NCI-H1694 treated with DMSO at 0.1 percent for 48 hours (cell line): ENCODE measurements around the gene SEMA3G.

Experiments
- DNase-seq: peaks from one replicate; lab custom pipeline; 2025; lab: John Stamatoyannopoulos, UW

Gene SEMA3G

DNA sequence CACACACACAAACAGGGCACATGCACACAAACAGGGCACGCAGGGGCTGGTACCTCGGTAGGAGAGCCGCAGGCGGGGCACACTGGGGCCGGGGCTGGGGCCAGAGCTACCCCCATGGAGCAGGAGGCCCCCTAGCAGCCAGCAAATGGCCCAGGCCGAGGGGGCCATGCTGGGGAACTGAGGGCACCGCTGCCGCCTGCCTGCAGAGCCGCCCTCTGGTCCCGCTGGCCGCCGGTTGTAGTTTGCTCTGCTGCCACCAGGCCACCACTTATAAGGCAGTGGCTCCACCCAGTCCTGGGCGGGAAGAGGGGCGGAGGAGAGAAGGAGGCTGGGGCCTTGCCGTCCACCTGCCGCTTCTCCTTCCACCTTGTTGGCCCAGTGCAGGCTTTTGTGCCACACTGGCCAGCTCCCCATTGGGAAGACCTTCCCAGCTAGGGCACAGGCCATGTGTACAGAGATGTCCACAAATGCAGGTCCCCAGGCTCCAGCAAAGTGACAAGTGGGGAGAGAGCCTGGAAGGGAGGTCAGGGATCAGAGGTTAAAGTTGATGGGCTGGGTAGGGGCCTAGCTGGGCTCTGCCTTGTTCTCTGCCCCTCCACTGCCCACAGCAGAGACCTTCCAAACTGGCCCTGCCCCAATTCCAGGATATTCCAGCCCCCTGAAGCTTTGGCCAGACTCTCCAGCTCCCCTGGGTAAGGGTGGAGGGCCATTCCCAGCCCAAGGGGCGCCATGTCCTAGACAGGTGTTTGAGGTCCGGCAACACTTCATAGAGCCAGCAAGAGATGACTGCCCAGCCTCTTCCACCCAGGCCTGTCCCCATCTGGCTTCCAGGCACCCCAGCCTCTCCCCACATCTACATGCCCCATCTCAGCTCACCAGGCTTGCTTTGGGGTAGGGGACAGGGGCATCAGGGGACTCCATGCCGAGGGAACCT lies at the start of gene SEMA3G:
Gene SEMA3G (minus strand): TSS at position 244 of the 934 bp plus-strand sequence. CDS start 76 bp downstream, at position 168.
- DNase-seq, result no peak

DNA sequence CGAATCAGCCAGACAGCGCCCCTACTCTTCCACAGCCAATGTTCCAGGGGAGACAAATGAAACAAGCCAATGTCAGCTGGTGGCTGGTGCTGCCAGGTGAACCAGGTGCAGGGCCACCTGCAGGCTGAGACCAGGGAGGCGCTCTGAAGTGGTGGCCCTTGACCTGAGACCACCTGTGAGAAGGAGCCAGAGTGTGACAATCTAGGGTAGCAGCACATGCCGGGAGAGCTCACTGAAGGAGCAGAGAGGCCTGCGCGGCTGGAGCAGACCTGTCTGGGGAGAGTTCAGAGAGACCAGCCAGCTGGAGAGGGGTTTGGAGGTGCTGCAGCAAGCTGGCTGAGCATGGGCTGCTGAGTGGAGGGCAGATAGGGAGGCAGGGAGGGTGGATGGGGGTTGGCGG lies 49.5 kb upstream of the SEMA3G start:
- no peak for DNase-seq

DNA sequence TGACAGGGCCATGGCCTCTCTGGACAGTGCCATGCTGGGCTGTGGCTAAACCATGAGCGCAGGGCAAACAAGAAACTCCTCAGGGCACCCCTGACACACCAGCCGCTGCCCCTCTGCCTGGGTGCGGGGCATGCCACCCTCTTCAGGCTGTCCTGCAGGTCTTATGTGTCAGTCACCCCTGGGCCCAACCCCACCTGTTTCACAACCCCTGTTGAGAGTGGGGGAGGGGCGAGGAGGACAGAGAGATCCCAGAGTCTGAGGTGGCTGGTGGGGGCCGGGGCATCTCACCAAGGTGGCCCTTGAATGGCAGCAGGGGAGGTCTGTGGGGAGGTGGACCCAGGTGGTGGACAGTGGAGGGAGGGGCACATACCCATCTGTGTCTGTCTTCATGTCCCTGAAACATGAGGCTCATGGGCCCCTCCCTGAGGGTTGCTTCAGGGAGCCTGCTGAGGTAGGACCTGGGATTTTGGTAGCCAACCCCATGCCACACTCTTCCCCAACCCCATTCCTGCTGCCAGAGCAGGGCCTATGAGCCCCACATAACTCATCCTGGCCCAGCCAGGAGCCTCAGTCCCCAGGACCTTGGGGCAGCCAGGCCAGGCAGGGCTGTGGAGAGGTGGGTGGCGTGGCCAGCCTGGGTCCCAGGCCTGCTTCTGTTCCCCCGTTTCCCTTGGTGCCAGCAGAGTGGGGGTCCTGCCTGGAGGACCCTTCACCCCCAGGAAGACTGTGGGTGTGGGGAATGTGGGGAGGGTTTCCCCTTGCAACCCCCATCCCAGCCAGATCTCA lies 48.5 kb upstream of the SEMA3G start:
- no peak for DNase-seq

DNA sequence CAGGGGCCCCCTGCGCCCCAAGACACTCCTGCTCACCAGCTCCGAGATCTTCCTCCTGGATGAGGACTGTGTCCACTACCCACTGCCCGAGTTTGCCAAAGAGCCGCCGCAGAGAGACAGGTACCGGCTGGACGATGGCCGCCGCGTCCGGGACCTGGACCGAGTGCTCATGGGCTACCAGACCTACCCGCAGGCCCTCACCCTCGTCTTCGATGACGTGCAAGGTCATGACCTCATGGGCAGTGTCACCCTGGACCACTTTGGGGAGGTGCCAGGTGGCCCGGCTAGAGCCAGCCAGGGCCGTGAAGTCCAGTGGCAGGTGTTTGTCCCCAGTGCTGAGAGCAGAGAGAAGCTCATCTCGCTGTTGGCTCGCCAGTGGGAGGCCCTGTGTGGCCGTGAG lies 47.2 kb upstream of the SEMA3G start:
- DNase-seq, result no peak

DNA sequence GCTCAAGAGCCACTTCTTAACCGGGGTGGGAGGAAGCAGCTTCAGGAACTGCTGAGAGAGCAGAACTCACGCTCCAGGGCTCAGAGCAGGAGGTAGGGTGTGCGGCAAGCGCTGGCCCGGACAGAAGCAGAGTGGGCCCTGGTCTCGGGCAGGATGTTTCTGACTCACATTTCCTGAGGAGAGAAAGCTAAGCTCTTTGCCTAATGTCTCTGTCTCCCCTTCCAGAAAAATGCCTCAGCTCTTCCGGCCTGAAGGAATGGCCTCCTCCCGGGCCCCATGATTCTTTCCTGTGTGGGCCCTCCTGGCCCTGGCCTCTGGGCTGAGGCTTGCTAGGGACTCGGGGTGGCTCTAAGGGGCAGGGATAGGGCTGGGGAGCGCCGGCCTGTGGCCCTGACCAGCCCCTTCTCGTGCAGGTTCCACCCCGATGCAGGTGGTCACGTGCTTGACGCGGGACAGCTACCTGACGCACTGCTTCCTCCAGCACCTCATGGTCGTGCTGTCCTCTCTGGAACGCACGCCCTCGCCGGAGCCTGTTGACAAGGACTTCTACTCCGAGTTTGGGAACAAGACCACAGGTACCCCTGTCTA lies 46.1 kb upstream of the SEMA3G start:
- DNase-seq, result no peak

DNA sequence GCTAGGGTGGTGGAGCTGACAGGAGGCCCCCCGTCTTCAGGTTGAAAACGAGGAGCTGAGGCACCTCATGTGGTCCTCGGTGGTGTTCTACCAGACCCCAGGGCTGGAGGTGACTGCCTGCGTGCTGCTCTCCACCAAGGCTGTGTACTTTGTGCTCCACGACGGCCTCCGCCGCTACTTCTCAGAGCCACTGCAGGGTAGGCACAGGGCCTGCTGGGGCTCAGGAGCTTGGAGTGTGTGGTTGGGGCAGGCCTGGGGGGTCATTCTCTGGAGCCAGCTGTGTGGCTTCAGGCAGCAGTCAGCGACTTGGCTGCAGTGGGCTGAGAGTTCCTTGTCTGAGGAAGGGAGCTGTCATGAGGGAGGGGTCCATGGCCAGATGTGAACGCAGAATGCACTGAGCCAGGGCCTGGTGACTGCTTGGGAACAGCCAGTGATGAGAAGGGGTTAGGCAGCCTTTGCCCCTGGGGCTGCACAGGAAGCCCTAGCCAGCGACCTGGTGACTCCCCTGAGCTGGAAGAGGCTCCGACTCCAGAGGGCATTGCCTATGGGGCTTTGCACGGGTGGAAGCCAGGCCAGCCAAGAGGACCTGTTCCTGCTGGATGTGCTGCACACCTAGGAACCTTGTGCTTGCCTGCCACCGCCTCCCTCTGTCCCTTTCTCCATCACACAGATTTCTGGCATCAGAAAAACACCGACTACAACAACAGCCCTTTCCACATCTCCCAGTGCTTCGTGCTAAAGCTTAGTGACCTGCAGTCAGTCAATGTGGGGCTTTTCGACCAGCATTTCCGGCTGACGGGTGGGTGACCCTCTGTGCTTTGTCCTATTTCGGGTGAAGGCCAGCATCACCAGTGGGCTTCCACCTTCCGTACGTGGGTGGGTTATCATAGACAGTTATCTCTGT lies 45.4 kb upstream of the SEMA3G start:
- DNase-seq, result no peak

DNA sequence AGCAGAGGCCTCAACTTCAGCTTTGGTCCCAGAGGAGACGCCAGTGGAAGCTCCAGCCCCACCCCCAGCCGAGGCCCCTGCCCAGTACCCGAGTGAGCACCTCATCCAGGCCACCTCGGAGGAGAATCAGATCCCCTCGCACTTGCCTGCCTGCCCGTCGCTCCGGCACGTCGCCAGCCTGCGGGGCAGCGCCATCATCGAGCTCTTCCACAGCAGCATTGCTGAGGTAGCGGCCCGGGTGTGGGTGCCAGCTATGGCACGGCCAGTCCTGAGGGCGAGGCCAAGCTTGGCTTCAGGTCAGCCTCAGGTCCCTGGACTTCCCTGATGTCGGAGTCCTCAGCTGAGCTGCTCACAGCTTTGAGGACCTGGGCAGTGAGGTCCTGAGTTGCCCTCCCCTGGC lies 44.5 kb upstream of the SEMA3G start:
- no peak for DNase-seq

DNA sequence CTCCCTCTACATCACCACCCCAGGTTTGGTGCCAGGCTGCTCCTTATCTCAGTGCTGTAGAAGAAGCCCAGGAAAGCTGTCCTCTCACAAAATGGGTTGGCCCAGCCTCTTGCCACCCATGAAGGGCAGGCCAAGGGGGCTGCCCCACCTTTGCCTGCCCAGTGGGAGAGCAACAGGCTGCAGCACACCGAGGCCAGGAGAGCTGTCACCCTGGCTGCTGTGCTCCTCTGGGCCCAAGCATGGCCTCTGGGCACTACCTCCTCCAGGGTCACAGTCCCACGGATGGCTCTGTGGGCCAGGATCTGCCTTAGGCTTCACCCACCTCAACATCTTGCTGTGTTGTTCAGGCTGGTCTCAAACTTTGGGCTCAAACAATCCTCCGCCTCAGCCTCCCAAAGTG lies 43.8 kb upstream of the SEMA3G start:
- DNase-seq, result no peak

DNA sequence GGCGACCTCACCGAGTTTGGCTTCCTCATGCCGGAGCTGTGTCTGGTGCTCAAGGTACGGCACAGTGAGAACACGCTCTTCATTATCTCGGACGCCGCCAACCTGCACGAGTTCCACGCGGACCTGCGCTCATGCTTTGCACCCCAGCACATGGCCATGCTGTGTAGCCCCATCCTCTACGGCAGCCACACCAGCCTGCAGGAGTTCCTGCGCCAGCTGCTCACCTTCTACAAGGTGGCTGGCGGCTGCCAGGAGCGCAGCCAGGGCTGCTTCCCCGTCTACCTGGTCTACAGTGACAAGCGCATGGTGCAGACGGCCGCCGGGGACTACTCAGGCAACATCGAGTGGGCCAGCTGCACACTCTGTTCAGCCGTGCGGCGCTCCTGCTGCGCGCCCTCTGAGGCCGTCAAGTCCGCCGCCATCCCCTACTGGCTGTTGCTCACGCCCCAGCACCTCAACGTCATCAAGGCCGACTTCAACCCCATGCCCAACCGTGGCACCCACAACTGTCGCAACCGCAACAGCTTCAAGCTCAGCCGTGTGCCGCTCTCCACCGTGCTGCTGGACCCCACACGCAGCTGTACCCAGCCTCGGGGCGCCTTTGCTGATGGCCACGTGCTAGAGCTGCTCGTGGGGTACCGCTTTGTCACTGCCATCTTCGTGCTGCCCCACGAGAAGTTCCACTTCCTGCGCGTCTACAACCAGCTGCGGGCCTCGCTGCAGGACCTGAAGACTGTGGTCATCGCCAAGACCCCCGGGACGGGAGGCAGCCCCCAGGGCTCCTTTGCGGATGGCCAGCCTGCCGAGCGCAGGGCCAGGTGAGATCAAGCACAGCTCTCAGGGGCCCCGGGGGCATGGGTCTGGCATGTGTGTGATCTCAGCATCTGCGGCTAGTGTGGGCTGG lies 43.1 kb upstream of the SEMA3G start:
- DNase-seq, result no peak

DNA sequence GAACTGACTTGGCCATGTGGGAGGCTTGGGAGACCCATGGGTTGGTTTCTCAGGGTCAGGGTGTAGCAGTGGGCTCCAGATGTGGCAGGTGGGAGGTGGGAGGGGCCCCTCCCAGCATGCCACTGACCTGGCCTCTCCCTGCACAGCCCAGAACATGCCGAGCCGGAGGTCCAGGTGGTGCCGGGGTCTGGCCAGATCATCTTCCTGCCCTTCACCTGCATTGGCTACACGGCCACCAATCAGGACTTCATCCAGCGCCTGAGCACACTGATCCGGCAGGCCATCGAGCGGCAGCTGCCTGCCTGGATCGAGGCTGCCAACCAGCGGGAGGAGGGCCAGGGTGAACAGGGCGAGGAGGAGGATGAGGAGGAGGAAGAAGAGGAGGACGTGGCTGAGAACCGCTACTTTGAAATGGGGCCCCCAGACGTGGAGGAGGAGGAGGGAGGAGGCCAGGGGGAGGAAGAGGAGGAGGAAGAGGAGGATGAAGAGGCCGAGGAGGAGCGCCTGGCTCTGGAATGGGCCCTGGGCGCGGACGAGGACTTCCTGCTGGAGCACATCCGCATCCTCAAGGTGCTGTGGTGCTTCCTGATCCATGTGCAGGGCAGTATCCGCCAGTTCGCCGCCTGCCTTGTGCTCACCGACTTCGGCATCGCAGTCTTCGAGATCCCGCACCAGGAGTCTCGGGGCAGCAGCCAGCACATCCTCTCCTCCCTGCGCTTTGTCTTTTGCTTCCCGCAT lies 42.3 kb upstream of the SEMA3G start:
- no peak for DNase-seq

DNA sequence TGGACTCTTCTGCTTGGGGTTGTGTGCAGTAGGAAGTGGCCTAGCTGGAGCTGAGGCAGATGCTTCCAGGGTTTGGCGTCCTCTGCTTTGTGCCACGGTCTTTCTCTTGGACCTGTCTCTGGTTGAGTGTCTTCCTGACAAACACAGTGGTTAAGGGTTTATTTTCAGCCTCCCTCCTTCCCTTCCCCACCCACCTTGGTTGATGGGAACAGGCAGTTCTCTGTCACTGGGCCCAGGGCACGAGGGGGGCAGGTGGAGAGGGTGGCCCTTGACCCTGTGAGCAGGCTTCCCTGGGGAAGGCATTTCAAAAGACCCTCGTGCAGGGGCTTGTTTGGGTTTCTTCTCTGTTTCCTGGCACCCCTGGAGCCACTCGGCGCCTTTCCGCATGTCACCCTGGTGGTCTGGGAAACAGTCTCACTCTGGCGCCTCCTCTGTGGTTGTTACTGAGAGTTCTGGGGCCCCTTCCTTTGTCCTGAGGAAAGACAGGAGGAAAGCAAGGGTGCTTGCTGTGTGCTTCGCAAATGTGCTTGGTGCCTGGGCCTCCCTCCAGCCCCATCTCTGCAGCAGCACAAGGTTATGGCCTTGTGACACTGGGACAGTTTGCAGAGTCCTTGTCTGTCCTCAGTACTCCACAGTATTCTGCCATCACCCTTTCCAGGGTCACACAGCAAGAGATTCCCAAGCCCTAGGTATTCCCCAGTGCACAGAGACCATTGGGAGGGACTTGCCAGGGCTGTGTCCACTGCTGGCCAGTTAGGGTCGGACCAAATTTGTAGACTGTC lies 40.0 kb upstream of the SEMA3G start:
- no peak for DNase-seq

DNA sequence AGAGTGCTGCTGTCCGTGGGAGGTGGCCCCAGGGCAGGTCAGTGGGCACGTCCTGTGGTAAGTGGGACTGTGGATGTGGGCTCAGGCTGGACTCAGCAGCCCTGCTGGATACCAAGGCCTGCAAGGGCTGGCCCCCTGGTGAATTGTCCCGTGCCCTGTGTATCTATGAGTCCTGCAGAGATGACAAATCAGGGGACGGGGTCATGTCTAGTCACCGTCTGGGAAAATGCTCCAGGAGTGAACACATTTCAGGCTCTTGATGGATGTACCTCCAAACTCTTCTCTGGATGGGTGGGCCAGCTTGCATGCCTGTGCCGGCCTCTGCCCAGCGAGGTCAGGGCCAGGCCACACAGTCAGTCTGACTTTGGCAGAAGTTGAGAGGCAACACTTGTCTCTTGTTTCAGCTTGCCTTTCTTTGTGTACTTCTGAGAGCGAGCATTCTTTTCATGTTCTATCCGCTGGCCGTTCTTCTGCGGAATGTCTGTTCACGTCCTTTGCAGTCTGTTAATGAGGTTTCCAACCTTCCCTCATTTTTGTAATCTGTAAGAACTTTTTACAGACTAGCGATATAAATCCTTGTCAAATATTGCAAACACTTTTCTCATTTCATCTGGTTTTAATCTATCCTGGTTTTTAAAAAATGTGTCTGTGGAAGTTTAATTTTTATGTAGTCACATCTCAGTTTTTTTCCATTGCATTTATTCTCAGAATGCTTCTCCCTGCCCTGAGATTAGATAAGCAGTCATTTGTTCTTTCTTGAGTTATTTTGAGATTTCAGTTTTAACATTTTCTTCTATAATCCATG lies 38.9 kb upstream of the SEMA3G start:
- no peak for DNase-seq

DNA sequence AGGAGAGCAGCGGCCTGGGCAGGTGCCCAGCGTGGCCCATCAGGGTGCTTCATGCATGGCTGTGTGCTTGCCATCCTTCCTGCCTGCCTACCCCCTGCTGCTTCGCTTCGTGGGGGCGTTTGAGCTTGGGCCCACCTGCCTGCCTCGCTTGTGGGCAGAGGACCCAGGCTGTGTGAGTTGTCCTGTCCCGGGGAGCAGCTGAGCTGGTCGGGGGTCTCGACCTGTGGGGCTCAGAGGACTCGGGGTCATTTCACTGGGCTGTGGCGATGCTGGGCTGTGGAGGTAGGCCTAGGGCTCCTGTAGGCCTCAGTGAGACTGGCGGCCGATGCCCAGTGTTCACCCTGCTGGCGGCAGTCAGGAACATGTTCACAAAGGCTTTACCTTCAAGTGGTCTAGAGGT lies 38.2 kb upstream of the SEMA3G start:
- DNase-seq, result no peak

DNA sequence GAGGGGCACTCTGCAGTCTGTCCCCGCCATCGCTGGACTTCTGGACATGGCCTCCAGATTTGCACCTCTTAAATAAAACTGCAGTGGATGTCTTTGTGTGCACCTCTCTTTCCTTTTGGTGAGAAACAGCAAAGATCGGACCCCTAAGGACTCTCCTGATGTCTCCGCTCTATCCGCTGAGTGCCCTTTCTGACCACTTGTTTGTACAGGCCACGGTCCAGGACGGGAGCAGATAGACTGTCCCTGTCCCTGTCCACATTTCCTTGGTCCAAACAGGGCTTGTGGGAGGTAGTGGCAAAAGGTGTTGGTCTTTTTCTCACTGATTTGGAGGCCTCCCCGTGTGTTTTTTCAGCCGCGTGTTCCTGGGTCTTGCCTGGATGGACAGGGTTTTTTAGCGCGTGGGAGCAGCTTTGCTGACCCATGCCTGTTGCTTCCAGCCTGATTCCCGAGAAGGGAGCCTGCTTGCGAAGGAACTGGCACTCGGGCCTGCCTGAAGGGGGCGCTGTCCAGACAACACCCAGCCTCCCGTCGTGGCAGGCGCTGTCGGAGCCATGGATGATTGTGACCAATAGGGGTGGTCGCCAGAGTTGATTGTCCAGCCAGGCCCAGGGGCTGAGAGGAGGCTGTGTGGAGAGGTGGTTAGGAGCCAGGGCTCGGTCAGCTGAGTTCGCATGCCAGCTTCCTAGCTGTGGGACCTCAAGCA lies 37.1 kb upstream of the SEMA3G start:
- no peak for DNase-seq

DNA sequence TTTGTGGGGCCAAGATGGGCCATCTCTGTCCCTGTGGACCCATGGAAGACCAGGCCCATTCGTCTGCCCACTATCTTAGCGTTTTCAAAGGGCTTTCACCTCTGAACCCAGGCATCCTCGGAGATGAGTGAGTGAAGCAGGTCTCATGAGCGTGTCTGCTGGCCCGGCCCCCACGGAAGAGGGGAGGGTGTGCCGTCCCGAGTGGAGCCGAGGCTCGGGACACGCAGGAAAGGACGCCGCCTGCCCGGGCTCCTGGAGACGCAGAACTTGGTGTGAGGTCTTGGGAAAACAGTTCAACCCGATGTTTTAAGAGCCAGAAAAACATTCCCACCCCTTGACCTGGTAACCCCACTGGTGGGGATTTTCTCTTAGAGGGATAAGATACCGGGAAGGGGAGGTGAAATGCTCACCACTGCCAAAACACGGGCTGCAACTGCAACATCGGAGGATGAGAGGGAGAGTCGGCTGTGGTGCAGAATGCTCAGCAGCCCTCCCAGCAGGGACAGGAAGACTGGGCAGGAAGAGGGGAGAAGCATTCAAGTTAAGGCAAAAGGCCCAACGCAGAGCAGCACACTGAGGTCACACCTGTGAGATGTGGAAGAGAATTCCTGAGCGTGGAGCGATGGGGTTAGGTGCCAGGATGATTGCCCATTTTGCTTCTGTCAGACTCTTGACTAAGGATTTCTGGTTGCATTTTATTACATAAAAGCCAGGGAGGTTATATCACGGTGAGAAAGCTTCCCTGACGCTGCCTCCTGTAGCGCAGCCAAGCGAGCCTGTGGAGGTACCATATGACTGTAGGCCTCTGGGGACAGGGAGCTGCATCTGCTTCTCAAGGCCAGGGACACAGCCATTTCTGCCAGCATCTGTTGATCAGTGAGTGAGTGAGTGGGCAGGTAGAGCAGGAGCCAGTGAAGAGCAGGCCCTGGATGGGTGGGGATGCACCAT lies 36.1 kb upstream of the SEMA3G start:
- peak; percentile 53 for DNase-seq

DNA sequence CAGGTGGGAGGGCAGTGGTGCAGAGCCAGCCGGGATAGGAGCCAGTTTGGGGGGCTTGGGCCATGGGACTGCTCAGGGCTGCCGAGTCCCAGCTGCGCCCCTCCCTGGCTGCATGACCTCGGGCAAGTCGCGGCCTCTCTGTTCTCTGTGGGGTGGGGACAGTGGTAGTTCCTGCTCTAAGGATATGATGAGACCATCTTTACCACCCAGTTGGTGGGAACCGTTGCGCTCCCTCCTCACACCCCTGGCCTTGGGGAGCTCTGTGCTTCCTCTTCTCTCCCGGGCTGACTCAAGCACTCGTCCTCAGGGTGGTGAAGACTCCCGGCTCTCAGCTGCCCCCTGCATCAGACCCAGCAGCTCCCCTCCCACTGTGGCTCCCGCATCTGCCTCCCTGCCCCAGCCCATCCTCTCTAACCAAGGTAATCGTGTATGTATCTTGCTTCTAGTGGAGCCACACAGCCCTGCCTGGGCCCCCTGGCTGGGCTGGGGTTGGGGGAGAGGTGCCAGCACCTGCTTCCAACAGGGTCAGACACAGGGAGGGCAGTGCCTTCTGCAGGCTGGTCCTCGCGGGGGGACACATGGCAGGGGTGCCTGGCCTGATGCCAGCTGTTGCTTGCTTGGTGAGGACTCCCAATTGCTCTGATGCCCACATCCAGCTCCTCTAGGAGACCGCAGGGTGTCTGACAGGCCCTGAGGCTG lies 35.1 kb upstream of the SEMA3G start:
- DNase-seq, result no peak
